Activated CD4-positive, alpha-beta T cell treated with anti-CD3 and anti-CD28 coated beads, Interleukin-10, Interleukin-2, amounts not matched to agents 100 ng/mL and 50 ng/mL, durations not matched to agents 16 hours and 8 hours (primary cell): ENCODE measurements around the gene FGD5.
A peak's percentile ranks its signal among the peaks of the same experiment; 100 is the strongest.

ENCODE experiments used
- DNase-seq: peaks from one replicate; pipeline ENCODE4 v3.0.0-alpha.2; 2020

Gene FGD5

GRCh38 chr3:14857506-14857905 lies 38.7 kb downstream of the FGD5 start:
- DNase-seq: no peak

- DNase-seq: no peak
Measured at GRCh38 chr3:14858105-14858504, 39.3 kb downstream of the FGD5 start.

- no peak for DNase-seq
Measured at GRCh38 chr3:14859880-14860279, 41.1 kb downstream of the FGD5 start.

GRCh38 chr3:14861031-14861430 lies 42.3 kb downstream of the FGD5 start:
- DNase-seq: no peak

GRCh38 chr3:14861446-14862302 lies 42.9 kb downstream of the FGD5 start:
- no peak for DNase-seq

- no peak for DNase-seq
Measured at GRCh38 chr3:14862303-14862660, 43.5 kb downstream of the FGD5 start.

GRCh38 chr3:14862661-14863230 lies 44.0 kb downstream of the FGD5 start:
- DNase-seq: no peak

- DNase-seq: no peak
Measured at GRCh38 chr3:14863333-14864100, 44.8 kb downstream of the FGD5 start.

GRCh38 chr3:14864131-14864530 lies 45.4 kb downstream of the FGD5 start:
- no peak for DNase-seq

- no peak for DNase-seq
Measured at GRCh38 chr3:14866627-14867026, 47.9 kb downstream of the FGD5 start.

GRCh38 chr3:14867936-14868570 lies 49.3 kb downstream of the FGD5 start:
- no peak for DNase-seq

- DNase-seq: no peak
Measured at GRCh38 chr3:14869917-14870782, 51.4 kb downstream of the FGD5 start.

GRCh38 chr3:14870783-14871060 lies 52.0 kb downstream of the FGD5 start:
- no peak for DNase-seq

- no peak for DNase-seq
Measured at GRCh38 chr3:14871456-14872200, 52.9 kb downstream of the FGD5 start.

GRCh38 chr3:14872706-14873105 lies 53.9 kb downstream of the FGD5 start:
- DNase-seq: no peak

GRCh38 chr3:14874784-14875183 lies 56.0 kb downstream of the FGD5 start:
- no peak for DNase-seq

GRCh38 chr3:14875411-14876175 lies 56.8 kb downstream of the FGD5 start:
- no peak for DNase-seq

- DNase-seq: no peak
Measured at GRCh38 chr3:14876921-14877333, 58.2 kb downstream of the FGD5 start.

GRCh38 chr3:14877469-14877868 lies 58.7 kb downstream of the FGD5 start:
- DNase-seq: no peak

- peak; percentile 14 for DNase-seq
Measured at GRCh38 chr3:14879211-14879874, 60.6 kb downstream of the FGD5 start.
